Embryonic facial prominence (tissue), 1 donor: Measurements from ENCODE around the gene LMTK3.
"Not testable (repeated sequence)": the region's sequence is repeated elsewhere in the genome, so short reads cannot be mapped to it uniquely, and the experiment has no call there.

Source experiments
- DNase-seq: peaks from one replicate; pipeline ENCODE4 v3.0.0-alpha.2; 2016; ENCODE audit errors: extremely low spot score

LMTK3 gene

GRCh38 chr19:48487948-48488347 lies 23.7 kb downstream of the LMTK3 start:
- DNase-seq: no peak

DNA sequence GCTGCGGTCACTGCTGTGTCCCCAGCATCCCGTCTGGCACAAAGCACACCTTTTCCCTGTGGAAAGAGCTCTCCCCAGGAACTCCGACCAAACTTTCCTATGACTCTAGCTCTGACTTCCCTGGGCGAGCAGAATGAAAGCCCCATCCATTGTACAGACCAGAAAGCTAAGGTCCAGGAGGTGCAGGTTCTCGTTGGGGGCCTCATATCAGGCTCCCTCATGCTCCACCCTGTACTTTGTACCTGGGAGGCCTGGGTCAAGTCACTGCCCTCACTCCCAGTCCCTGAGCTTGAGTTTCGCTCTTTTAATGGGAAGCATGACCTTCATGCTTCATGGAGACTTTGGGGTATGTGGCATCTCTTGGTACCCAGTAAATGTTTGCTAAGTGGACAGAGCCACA lies 24.1 kb downstream of the LMTK3 start:
- no peak for DNase-seq

- not testable (repeated sequence) for DNase-seq
Measured at GRCh38 chr19:48486706-48487105, 24.9 kb downstream of the LMTK3 start.

DNA sequence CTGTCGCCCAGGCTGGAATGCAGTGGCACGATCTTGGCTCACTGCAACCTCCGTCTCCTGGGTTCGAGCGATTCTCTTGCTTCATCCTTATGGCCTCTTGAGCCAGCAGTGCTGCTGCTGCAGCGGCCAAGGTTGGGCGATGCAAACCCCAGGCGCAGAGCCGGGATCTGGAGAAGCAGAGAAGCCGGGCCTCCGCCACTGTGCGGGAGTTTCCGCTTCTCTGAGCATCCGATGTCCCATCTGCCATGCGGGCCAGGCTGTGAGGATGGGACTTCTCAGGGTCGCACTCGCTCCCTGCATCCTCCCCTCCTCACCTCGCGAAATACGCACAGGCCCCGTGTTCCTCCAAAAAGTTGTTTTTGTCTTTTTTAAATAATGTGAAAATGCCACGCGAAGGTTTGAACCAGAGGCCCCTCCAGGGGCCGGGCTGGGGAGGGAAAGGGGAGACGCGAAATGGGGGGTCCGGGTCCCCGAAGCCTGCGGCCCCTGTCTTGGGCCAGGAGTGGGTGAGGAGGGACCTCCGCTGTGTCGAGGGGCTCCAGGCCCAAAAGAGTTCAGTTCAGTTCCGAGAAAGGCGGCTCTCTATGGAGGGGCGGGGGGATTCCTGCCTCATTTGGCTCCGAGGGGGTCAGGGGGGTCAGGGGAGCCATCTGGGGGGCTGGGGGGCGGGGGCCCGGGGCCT lies 26.6 kb downstream of the LMTK3 start:
- no peak for DNase-seq

- no peak for DNase-seq
Measured at GRCh38 chr19:48484247-48484893, 27.3 kb downstream of the LMTK3 start.

DNA sequence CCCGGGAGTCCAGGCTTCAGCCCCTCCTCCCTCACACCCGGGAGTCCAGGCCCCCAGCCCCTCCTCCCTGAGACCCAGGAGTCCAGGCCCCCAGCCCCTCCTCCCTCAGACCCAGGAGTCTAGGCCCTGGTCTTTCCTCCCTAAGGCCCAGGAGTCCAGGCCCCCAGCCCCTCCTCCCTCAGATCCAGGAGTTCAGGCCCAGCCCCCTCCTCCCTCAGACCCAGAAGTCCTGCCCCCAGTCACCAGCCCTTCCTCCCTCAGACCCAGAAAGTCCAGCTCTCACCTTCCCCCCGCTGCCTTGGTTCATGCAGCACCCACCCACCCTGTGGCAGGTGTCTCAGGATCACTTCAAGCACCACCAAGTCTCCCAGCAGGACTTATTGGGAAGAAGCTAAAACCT lies 28.3 kb downstream of the LMTK3 start:
- no peak for DNase-seq

DNA sequence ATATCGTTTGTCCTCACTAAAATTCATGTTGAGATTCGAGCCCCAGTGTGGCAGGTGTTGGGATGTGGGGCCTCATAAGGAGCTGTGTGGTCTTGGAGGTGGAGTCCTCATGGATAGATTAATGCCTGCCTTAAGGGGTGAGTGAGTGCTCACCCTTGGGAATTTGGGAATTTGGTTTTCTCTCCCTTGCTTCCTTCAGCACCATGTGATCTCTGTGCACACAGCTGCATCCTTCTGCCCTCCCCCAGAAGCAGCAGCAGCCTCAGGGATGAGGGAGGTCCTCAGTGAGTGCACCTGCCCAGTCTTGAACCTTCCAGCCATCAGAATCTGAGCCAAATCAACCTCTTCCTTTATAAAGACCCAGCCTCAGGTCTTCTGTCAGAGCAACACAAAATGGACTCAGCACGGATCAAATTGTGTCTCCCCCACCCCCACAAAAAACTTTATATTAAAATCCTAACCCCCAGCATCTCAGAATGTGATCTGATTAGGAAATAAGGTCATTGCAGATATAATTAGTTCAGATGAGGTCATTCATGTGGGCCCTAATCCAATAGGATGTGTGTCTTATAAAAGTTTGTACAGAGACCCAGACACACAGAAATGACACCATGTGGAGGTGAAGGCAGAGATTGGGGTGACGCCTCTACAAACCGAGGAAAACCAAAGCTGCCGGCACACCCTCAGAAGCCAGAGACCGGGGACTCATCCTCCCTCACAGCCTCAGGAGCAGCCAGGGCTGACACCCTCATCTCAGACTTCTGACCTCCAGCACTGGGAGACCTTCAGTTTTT lies 29.6 kb downstream of the LMTK3 start:
- DNase-seq: no peak

GRCh38 chr19:48480558-48481500 lies 30.8 kb downstream of the LMTK3 start:
- DNase-seq: no peak

DNA sequence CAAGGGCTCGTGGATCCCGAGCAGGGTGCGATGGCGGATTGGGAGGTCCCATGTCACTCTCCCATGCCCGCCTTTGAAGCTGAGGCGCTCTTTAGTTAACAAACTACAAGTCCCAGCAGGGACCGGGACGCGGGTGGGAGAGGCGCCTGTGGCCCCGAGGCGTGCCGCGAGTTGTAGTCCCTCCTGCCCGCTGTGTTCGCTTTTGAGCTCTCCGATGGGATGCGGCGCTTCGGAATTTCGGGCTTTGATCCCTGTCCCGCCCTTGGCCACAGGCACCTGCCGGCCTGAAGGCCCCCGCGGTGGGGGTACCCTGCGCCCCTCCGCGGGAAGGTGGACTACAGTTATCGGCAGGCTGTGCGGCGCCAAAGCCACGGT lies 31.5 kb downstream of the LMTK3 start:
- no peak for DNase-seq

DNA sequence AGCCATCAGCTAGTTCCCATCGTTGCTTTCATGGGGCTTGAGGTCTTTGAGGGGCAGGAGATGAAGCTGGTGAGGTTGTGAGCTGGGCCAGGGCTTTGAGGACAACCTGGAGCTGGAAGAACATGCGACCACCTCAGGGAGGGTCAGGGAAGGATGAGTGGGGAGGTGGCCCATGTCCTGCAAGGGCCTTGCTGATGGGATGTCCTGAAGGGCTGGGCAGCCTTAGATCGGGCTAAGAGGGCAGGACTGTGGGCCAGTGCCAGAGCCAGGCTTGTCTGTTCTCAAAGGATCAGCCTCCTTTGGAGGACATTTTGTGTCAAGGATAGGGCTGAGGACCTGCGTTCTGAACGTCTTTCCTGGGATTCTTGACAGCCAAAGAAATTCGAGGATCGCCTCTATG lies 31.9 kb downstream of the LMTK3 start:
- DNase-seq: no peak

DNA sequence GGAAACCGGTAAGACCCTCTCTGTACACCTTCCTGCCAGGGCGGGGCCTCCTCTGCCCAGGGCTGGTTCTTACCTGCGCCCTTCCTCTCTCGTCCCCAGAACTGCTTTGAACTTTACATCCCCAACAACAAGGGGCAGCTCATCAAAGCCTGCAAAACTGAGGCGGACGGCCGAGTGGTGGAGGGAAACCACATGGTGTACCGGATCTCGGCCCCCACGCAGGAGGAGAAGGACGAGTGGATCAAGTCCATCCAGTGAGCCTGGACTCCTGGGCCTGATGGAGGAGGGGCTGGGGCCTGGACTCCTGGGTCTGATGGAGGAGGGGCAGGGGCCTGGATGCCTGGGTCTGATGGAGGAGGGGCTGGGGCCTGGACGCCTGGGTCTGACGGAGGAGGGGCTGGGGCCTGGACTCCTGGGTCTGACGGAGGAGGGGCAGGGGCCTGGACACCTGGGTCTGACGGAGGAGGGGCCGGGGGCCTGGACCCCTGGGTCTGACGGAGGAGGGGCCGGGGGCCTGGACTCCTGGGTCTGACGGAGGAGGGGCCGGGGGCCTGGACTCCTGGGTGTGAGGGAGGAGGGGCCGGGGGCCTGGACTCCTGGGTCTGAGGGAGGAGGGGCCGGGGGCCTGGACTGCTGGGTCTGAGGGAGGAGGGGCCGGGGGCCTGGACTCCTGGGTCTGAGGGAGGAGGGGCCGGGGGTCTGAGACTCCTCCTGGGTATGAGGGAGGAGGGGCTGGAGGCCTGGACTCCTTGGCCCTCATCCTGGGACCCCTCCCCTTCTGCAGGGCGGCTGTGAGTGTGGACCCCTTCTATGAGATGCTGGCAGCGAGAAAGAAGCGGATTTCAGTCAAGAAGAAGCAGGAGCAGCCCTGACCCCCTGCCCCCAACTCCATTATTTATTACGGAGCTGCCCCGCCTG lies 33.0 kb downstream of the LMTK3 start:
- no peak for DNase-seq

DNA sequence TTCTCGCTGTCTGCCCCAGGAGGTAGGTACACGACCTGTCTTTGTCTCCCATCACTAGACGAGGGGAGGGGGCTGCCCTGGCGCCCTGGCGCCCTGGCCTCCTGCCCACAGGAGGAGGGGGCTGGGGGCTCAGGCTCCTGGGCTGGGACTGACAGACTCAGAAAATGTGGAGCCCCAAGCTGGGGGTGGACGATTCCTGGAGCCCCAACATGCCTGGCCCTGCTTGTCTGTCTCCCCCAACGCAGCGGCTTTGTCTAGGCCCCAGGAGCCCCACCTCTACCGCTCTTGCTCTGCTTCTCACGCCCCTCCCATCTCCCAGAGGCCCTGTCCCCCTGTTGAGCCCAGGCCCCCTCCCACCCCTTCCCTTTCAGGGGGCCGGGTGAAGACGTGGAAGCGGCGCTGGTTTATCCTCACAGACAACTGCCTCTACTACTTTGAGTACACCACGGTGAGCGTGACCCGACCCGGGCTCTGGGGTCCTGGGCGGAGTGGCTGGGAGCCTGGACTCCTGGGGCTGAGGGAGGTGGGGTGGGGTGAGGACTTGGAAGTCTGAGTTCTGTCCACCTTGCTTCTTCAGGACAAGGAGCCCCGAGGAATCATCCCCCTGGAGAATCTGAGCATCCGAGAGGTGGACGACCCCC lies 33.8 kb downstream of the LMTK3 start:
- DNase-seq: no peak

DNA sequence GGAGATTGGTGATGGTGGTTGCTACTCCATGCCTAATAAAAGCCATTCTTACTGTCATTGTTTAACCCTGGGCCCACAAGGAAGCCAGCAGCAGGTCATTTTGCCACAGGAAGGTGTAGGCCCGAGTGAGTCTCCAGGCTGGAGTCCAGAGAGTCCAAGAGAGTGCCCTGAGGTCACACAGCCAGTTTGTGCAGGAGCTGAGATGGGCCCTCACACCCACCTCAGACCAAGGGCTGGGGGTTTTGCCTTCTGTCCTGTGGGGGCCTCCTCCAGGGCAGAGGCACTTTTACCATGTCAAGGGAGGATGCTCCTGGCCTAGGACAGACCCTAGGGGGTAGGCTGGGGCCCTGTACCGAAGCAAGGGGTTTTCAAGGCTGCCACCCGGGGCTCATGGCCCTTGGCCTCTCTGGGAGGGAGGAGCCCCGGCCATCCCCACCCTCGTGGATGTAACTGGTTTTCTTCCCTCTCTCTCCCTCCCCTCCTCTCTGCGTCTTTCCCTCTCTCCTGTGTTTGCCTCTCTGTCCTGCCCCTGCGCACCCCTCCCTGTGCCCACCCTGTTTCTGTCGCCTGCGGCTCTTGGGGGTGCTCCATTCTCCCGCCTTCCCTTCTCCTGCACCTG lies 34.5 kb downstream of the LMTK3 start:
- no peak for DNase-seq

- no peak for DNase-seq
Measured at GRCh38 chr19:48476176-48476575, 35.5 kb downstream of the LMTK3 start.

GRCh38 chr19:48475369-48476068 lies 36.1 kb downstream of the LMTK3 start:
- DNase-seq: no peak

GRCh38 chr19:48474084-48474592 lies 37.5 kb downstream of the LMTK3 start:
- no peak for DNase-seq

- no peak for DNase-seq
Measured at GRCh38 chr19:48473161-48473966, 38.3 kb downstream of the LMTK3 start.

DNA sequence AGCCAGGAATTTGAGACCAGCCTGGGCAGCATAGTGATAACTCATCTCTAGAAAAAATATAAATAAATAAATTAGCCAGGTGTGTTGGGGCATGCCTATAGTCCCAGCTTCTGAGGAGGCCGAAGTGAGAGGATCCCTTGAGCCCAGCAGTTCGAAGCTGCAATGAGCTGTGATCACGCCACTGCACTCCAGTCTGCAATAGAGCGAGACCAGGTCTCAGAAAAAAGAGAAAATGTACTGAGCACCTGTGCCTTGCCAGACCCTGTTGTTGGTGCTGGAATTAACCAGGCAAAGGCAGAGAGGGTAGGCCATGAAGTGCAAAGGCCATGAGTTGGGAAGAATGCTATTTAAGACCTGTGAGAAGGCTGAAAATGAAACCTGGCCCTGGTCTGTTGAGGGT lies 39.8 kb downstream of the LMTK3 start:
- no peak for DNase-seq
